ENCODE results near the gene SH2D2A. TPM values are rescaled to one million over a fixed set of nuclear protein-coding genes. Genes with fewer than 3 reads are reported as not detected.

The SH2D2A gene
- total RNA-seq, 1 donor from 2014 or later = 2.3 TPM

GRCh38 chr1:156801409-156802121 lies 15.1 kb downstream of the SH2D2A start:
- ATAC-seq (ENCODE audit: low read depth) (no peak), DNase-seq (no peak)
- no peak overlapping the region for H3K4me3 Mint-ChIP-seq
- no peak overlapping the region for H3K27ac Mint-ChIP-seq
- peaks cover 53% of the 10 kb centered on the region for H3K36me3 Mint-ChIP-seq (ENCODE audit: low read depth)
- no peaks in the 10 kb centered on the region for H3K9me3 Mint-ChIP-seq
- intact Hi-C loops (cut with micrococcal nuclease) = no loop called here
- H3K27me3 Mint-ChIP-seq = no peaks in the 10 kb centered on the region
- ChIA-PET POLR2A (no interaction called here), CTCF (interaction anchor here (3.3 kb wide), 1 partner anchor 59 kb away, joined by 13 read pairs; the partner anchor contains the start of genes INSRR and NTRK1)
- peaks cover 6% of the 10 kb centered on the region for H3K4me1 Mint-ChIP-seq
- no peak for TF ChIP-seq CTCF (IDR thresholded peaks at IDR 0.05)

- H3K4me3 Mint-ChIP-seq = no peak overlapping the region
- DNase-seq (no peak), ATAC-seq (ENCODE audit: low read depth) (peak; percentile 73)
- no peaks in the 10 kb centered on the region for H3K9me3 Mint-ChIP-seq
- TF ChIP-seq CTCF (IDR thresholded peaks at IDR 0.05) = peak; percentile 57
- intact Hi-C loops (cut with micrococcal nuclease) = loop anchor here (1.0 to 2.0 kb wide), 3 partner anchors 63 to 109 kb away; partner anchors contain the start of gene NTRK1
- ChIA-PET CTCF (interaction anchor here (0.7 to 3.0 kb wide), 9 partner anchors 17 to 112 kb away, joined by 3 to 27 read pairs (median 4); partner anchors contain the start of gene NTRK1), POLR2A (no interaction called here)
- H3K4me1 Mint-ChIP-seq = peaks cover 7% of the 10 kb centered on the region
- H3K27me3 Mint-ChIP-seq = no peaks in the 10 kb centered on the region
- peaks cover 89% of the 10 kb centered on the region for H3K36me3 Mint-ChIP-seq (ENCODE audit: low read depth)
- no peak overlapping the region for H3K27ac Mint-ChIP-seq
These were observed 19.3 kb downstream of the SH2D2A start for GRCh38 chr1:156797212-156797871.

GRCh38 chr1:156796340-156797097 lies 20.1 kb downstream of the SH2D2A start:
- peaks cover 92% of the 10 kb centered on the region for H3K36me3 Mint-ChIP-seq (ENCODE audit: low read depth)
- intact Hi-C loops (cut with micrococcal nuclease) = loop anchor here (1.0 to 2.0 kb wide), 3 partner anchors 64 to 108 kb away; partner anchors contain the start of gene NTRK1
- ATAC-seq (ENCODE audit: low read depth) (no peak), DNase-seq (no peak)
- H3K4me3 Mint-ChIP-seq = no peak overlapping the region
- no peak for TF ChIP-seq CTCF (IDR thresholded peaks at IDR 0.05)
- peak overlapping the region; percentile 25 for H3K27ac Mint-ChIP-seq
- no peaks in the 10 kb centered on the region for H3K27me3 Mint-ChIP-seq
- peaks cover 7% of the 10 kb centered on the region for H3K4me1 Mint-ChIP-seq
- no peaks in the 10 kb centered on the region for H3K9me3 Mint-ChIP-seq
- CTCF ChIA-PET = interaction anchor here (0.7 to 3.0 kb wide), 6 partner anchors 16 to 113 kb away, joined by 3 to 27 read pairs (median 4); partner anchors contain the start of gene NTRK1
- POLR2A ChIA-PET = interaction anchor here (0.7 to 0.9 kb wide), 2 partner anchors 9 to 63 kb away, joined by 3 to 4 read pairs; no protein-coding TSS in a partner anchor

GRCh38 chr1:156795787-156796186 lies 20.9 kb downstream of the SH2D2A start:
- ATAC-seq (ENCODE audit: low read depth) = no peak
- no peak for DNase-seq
- no peak overlapping the region for H3K4me3 Mint-ChIP-seq
- H3K4me1 Mint-ChIP-seq = peaks cover 7% of the 10 kb centered on the region
- TF ChIP-seq CTCF (IDR thresholded peaks at IDR 0.05) = no peak
- CTCF ChIA-PET = interaction anchor here (1.6 to 3.0 kb wide), 2 partner anchors 65 to 94 kb away, joined by 5 to 27 read pairs; partner anchors contain the start of gene NTRK1
- H3K27ac Mint-ChIP-seq = no peak overlapping the region
- POLR2A ChIA-PET = interaction anchor here (0.7 to 1.0 kb wide), 3 partner anchors 9 to 64 kb away, joined by 3 to 4 read pairs (median 3); partner anchors contain the start of gene HDGF
- H3K27me3 Mint-ChIP-seq = no peaks in the 10 kb centered on the region
- no peaks in the 10 kb centered on the region for H3K9me3 Mint-ChIP-seq
- intact Hi-C loops (cut with micrococcal nuclease) = loop anchor here (2.0 kb wide), 1 partner anchor 107 kb away; no protein-coding TSS in a partner anchor
- H3K36me3 Mint-ChIP-seq (ENCODE audit: low read depth) = peaks cover 92% of the 10 kb centered on the region
